Measurements from ENCODE around the gene AATK. TPM values are rescaled to one million over a fixed set of nuclear protein-coding genes. Genes with fewer than 3 reads are reported as not detected.

AATK gene
- total RNA-seq, 2 experiments from 2014 or later = 0.35 to 0.41 TPM

DNA sequence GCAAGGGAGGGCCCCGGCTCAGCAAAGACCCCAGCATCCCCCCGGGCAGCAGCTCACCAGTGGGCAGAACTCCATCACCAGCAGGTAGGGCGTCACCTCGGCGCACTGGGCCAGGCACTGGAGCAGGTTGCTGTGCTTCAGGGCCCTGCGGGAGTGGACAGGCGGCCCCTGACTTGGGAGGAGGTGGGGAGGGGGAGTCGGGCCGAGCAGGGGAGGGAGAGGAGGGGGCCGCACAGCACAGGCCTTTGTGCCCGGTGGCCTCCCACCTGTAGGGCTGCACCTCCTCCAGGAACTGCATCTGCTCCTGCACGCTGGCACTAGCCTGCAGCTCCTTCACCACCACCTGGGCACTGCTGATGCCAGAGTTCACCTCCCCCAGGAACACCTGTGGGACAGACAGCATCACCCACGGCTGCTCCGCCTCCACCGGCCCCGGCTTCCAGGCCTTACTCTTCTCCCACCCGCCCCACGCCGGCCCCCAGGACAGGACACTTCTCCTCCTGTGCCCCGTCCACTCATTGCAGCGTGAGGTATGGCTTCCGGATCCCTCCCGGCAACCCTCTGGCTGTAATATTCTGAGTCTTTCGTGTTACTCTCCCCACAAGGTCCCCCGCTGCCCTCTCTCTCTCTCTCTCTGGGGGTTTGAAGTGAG, 38.4 kb downstream of the AATK start:
- no peaks in the 10 kb centered on the region for H3K9me3 Mint-ChIP-seq (ENCODE audit: low read depth)
- DNase-seq = no peak
- H3K4me1 Mint-ChIP-seq = no peaks in the 10 kb centered on the region
- no peak overlapping the region for H3K27ac Mint-ChIP-seq
- CTCF ChIA-PET = interaction anchor here (0.7 kb wide), 1 partner anchor 394 kb away, joined by 3 read pairs; no protein-coding TSS in a partner anchor
- H3K27me3 Mint-ChIP-seq = no peaks in the 10 kb centered on the region
- ATAC-seq = no peak
- H3K36me3 Mint-ChIP-seq (ENCODE audit: low read depth) = no peaks in the 10 kb centered on the region
- no peak overlapping the region for H3K4me3 Mint-ChIP-seq
- intact Hi-C loops (cut with DNase I, micrococcal nuclease) = no loop called here
- POLR2A ChIA-PET = no interaction called here

DNA sequence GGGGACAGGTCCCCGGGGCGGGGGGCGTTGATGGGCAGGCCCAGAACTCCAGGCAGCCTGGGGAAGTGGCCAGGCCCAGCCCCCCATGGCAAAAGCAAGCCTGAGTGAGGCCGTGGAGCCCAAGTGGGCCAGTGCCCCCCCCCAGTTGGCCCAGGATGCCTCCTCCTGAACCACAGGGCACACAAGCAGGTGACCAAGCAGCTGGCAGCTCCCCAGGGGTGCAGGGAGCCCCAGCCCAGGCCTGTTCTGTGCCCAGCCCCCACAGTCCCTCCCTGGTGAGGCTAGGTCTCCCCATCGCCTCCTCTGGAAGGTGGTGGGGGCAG, 38.9 kb downstream of the AATK start:
- Mint-ChIP-seq H3K4me1 (no peaks in the 10 kb centered on the region), H3K27me3 (no peaks in the 10 kb centered on the region), H3K36me3 (ENCODE audit: low read depth) (no peaks in the 10 kb centered on the region), H3K9me3 (ENCODE audit: low read depth) (no peaks in the 10 kb centered on the region), H3K4me3 (no peak overlapping the region), H3K27ac (no peak overlapping the region)
- CTCF ChIA-PET = no interaction called here
- intact Hi-C loops (cut with DNase I, micrococcal nuclease) = no loop called here
- POLR2A ChIA-PET = no interaction called here
- DNase-seq = no peak
- ATAC-seq = no peak

DNA sequence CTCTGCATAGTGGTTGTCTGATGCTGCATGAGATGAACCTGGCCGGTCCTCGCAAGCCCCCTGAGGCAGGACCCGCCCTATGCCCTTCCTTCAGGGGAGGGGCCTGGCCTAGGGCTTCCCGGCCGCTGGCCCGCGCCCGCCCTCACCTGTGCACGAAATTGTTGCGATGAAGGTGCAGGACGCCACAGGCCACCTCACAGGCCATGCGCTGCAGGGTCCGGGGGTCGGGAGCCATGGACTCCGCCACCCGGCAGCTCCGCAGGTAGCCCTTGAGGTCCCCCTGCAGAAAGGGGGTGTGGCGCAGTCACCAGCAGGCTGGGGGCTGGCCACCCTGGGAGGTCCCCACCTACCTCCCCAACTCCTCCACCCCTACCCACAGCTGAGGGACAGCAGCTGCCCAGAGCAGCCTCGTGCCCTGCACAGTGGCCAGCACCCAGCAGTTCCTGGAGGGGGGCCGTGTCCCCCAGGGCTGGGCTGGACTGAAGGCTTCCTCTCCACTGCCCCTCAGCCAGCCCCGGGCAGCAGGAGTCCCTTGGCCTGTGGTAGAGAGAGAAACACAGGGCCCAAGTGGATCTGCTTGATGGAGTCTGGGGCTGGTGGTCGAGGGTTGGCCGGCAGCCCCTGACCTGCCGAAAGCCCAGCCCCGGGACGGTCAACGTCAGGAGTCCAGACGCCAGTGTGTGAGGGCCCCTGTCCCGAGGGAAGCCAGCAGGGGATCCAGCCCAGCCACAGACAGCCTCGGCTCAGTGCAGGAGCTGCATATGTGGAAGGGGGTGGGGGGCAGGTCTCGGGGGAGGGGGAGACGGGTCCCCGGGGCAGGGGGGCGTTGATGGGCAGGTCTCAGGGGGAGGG, 39.5 kb downstream of the AATK start:
- H3K4me1 Mint-ChIP-seq = no peaks in the 10 kb centered on the region
- no peaks in the 10 kb centered on the region for H3K36me3 Mint-ChIP-seq (ENCODE audit: low read depth)
- no peaks in the 10 kb centered on the region for H3K9me3 Mint-ChIP-seq (ENCODE audit: low read depth)
- no peaks in the 10 kb centered on the region for H3K27me3 Mint-ChIP-seq
- ATAC-seq (no peak), DNase-seq (no peak)
- intact Hi-C loops (cut with DNase I, micrococcal nuclease) = no loop called here
- ChIA-PET POLR2A (no interaction called here), CTCF (no interaction called here)
- H3K27ac Mint-ChIP-seq = no peak overlapping the region
- no peak overlapping the region for H3K4me3 Mint-ChIP-seq

DNA sequence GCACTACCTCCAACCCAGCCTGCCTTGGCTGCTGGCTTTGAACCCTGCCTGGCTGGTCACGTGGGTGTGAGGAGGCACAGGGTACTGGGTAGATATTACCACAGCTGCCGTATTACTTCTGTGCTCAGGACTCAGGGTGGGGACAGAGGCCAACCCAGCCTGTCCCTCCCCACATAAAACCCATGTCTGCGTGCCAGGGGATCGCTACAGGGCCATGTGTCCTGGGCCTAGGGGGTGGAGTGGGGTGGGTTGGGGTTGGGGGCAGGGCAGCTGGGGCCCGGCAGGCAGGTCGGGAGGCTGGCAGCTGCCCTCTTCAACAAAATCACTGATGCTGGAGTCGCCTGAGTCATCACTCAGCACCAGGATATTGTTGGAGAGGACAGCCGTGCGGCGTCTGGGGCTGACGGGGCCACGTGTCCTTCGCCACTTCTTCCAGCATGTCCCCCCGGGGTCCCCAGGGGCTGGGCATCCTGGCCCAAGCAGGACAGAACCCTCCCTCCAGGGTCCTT, 40.4 kb downstream of the AATK start:
- Mint-ChIP-seq H3K9me3 (ENCODE audit: low read depth) (no peaks in the 10 kb centered on the region), H3K4me3 (no peak overlapping the region), H3K36me3 (ENCODE audit: low read depth) (no peaks in the 10 kb centered on the region), H3K27ac (no peak overlapping the region), H3K4me1 (no peaks in the 10 kb centered on the region), H3K27me3 (no peaks in the 10 kb centered on the region)
- ChIA-PET POLR2A (no interaction called here), CTCF (no interaction called here)
- DNase-seq (no peak), ATAC-seq (no peak)
- intact Hi-C loops (cut with DNase I, micrococcal nuclease) = no loop called here

DNA sequence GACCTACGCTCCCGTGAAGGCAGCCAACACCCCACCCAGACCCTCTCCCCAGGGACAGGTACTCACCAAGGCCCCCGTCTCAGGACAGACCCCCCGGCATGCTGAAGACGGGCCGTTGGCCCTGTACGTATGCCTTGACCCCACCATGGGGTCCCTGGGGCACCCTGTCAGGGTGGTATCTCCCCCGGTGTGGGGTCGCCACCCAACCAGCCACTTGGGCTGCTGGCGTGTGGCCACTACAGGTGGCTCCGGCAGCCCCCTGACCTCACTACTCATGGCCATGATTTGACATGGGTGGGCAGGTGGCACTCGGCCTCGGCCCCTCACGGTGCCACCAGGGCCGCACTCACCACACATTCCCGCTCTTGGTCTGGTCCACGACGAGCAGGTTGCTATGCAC, 41.6 kb downstream of the AATK start:
- no peak overlapping the region for H3K27ac Mint-ChIP-seq
- ChIA-PET POLR2A (no interaction called here), CTCF (no interaction called here)
- H3K9me3 Mint-ChIP-seq (ENCODE audit: low read depth) = no peaks in the 10 kb centered on the region
- ATAC-seq = no peak
- H3K27me3 Mint-ChIP-seq = no peaks in the 10 kb centered on the region
- no peak for DNase-seq
- H3K4me3 Mint-ChIP-seq = no peak overlapping the region
- intact Hi-C loops (cut with DNase I, micrococcal nuclease) = no loop called here
- H3K36me3 Mint-ChIP-seq (ENCODE audit: low read depth) = no peaks in the 10 kb centered on the region
- no peaks in the 10 kb centered on the region for H3K4me1 Mint-ChIP-seq

DNA sequence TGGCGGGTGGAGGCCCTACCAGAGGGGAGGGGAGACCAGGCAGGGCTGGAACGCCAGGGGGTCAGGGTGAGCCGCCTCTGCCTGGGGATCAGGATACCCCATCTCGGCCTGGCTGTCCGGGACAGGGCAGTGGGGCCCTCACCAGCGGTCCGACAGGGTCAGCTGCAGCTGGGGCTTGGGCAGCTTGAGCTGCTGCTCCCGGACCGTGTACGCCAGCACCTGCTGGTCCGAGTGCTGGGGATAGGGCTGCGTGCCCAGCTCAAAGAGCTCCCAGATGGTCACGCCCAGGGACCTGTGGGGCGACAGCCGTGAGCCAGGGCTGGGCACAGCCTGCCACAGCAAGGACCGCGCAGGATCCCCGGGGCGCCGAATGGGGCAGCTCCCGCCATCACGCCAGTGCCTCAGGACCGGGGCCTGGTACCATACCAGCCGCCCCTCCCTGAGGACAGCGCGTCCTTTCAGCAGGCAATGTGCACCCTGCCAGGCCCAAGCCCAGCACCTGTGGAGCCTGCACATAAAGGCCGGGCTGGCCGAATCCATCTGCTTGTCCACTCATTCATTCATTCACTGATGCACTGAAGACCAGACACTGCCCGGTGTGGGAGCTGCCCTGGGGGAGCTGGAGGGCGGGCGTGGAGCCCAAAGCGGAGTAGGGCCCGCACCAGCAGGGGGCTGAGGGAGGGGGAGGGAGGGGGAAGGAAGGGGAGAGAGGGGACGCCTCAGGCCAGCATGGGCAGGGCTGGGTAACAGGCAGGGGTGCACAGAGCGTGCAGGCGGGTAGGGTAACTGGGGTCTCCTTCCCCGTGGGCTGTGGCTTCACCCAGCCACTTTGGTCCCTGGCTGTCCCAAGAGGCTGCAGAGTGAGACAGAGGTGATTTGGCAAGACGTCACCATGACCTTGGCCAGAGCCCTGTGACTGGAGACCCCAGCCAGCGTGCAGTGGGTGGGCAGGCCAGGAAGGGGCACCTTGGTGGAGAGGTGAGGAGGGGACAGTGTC, 42.7 kb downstream of the AATK start:
- intact Hi-C loops (cut with DNase I, micrococcal nuclease) = no loop called here
- DNase-seq (no peak), ATAC-seq (no peak)
- H3K27ac Mint-ChIP-seq = no peak overlapping the region
- no peaks in the 10 kb centered on the region for H3K4me1 Mint-ChIP-seq
- no peak overlapping the region for H3K4me3 Mint-ChIP-seq
- POLR2A ChIA-PET = no interaction called here
- no peaks in the 10 kb centered on the region for H3K36me3 Mint-ChIP-seq (ENCODE audit: low read depth)
- H3K9me3 Mint-ChIP-seq (ENCODE audit: low read depth) = no peaks in the 10 kb centered on the region
- CTCF ChIA-PET = no interaction called here
- no peaks in the 10 kb centered on the region for H3K27me3 Mint-ChIP-seq

DNA sequence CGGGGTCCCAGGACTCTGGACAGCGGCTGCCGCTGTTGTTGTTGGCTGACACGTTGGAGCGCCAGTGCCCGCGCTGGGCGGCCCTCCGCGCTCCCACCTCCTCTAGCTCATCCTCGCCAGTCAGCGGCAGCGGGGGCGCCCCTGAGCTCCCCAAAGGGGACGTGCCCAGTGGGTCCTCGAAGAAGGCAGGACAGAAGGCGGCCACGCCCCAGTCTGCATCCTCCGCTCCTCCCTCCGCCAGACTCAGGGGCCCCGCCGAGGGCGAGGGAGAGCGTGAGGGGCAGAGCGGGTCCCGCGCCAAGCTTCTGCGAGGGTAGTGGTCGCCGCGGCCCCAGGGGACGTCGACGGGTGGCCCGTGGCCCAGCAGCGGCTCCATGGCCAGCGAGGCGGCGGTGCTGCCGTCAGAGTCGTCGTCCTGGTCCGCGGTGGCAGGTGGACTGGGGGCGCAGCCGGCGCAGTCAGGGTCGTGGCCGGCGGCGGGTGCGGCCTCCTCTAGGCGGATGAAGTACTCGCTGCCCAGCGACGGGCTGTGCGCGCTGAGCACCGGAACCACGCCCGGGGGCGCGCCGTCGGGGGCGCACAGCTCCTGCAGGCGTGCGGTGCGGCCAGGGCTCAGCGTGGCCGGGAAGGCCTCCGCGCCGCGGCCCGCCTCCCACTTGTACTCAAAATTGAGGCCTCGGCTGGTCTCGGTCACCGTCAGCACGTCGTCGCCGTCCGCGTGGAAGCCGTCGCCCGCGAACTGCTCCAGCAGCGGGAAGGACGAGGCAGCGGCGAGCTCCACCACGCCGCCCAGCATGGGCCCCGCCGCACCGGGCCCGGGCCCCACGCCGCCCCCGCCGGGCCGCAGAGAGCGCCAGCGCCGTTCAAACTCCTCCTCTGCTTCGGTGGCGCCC, 43.9 kb downstream of the AATK start:
- intact Hi-C loops (cut with DNase I, micrococcal nuclease) = no loop called here
- POLR2A ChIA-PET = interaction anchor here (0.6 to 1.1 kb wide), 2 partner anchors 324 to 1170 kb away, joined by 3 to 5 read pairs; no protein-coding TSS in a partner anchor
- CTCF ChIA-PET = no interaction called here
- no peak for ATAC-seq
- no peaks in the 10 kb centered on the region for H3K9me3 Mint-ChIP-seq (ENCODE audit: low read depth)
- no peaks in the 10 kb centered on the region for H3K36me3 Mint-ChIP-seq (ENCODE audit: low read depth)
- H3K4me1 Mint-ChIP-seq = no peaks in the 10 kb centered on the region
- no peak overlapping the region for H3K27ac Mint-ChIP-seq
- no peaks in the 10 kb centered on the region for H3K27me3 Mint-ChIP-seq
- H3K4me3 Mint-ChIP-seq = no peak overlapping the region
- DNase-seq = no peak

DNA sequence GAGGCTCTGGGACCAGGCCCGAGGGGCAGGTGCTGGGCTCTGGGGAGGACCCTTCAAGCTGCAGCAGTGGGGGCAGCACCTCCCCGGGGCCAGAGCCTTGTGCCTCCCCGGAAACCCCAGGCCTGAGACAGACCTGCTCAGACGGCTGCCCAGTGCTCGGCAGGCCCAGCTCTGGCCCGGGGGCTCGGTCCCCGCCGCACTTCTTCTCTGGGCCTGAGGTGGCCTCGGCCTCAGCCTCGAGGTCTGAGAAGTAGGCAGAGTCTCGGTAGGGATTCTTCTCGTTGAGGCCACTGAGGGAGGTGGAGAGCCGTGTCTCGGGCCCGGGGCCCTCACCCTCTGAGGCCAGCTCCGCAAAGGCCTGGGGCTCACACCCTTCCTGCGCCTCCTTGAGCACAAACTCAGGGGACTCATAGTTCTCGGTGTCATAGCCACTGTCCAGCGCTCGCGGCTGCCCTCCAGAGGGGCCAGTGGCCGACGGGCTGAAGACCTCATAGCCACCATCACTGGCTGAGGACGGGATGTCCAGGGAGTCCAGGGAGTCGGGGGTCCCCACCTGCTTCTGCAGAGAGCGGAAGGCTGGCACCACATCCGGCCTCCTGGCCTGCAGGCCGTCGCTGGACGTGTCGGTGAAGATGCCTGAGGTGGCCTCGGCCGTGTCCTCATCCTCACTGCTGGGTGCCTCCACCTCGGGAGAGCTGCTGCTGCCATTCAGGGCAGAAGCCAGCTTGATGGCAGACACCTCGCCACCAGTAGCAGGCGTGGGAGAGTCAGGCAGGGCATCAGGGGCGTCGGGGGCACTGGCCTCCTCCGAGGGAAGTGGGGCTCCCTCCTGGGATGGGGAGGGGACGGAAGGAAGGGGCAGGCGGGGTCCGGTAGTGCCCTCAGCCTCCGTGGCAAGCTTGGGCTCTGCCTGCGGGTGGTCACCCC, 45.1 kb downstream of the AATK start:
- intact Hi-C loops (cut with DNase I, micrococcal nuclease) = no loop called here
- Mint-ChIP-seq H3K36me3 (ENCODE audit: low read depth) (no peaks in the 10 kb centered on the region), H3K9me3 (ENCODE audit: low read depth) (no peaks in the 10 kb centered on the region), H3K27ac (no peak overlapping the region), H3K4me3 (no peak overlapping the region), H3K27me3 (no peaks in the 10 kb centered on the region), H3K4me1 (no peaks in the 10 kb centered on the region)
- no peak for ATAC-seq
- no peak for DNase-seq
- CTCF ChIA-PET = no interaction called here
- POLR2A ChIA-PET = interaction anchor here (1.1 kb wide), 1 partner anchor 1172 kb away, joined by 5 read pairs; no protein-coding TSS in a partner anchor

DNA sequence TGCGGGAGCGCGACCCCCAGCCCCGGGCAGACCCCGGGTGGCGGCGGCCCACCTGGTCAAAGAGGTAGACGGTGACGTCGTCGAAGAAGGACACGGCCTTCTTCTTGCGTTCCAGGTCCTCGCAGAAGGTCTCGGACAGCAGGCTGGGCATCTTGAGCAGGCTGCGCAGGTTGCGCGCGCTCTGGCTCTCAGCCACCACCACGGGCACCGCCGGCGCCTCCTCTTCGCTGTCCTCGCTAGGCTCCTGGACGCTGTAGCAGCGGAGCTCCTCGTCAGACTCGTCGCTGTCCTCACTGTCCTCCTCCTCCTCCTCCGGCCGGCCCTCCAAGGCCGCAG, 45.9 kb downstream of the AATK start:
- intact Hi-C loops (cut with DNase I, micrococcal nuclease) = no loop called here
- POLR2A ChIA-PET = no interaction called here
- no peak overlapping the region for H3K4me3 Mint-ChIP-seq
- H3K9me3 Mint-ChIP-seq (ENCODE audit: low read depth) = no peaks in the 10 kb centered on the region
- no peaks in the 10 kb centered on the region for H3K27me3 Mint-ChIP-seq
- no peak for DNase-seq
- no peaks in the 10 kb centered on the region for H3K4me1 Mint-ChIP-seq
- CTCF ChIA-PET = no interaction called here
- H3K36me3 Mint-ChIP-seq (ENCODE audit: low read depth) = no peaks in the 10 kb centered on the region
- ATAC-seq = no peak
- no peak overlapping the region for H3K27ac Mint-ChIP-seq
